ENCODE measurements around the gene CHAD.

Gene CHAD

DNA sequence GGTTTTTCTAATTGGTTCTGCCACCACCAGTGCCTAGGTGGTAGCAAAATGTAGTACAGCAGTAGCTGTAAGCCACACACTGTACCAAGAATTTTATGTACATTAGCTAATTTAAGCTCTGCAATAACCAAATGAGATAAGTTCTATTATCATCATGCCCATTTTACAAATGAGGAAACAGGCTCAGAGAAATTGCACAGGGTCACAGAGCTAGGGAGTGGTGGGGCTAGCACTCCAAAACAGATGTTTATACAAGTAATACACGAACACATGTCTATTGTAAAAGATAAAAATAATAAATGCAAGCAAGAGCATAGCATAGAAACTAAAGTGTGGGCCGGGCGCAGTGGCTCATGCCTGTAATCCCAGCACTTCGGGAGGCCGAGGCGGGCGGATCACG is 23.5 kb upstream of the CHAD start:
- no peak overlapping the region for H3K4me3 ChIP-seq (ENCODE audit: low read depth, low read length)
- TF ChIP-seq, protein P1, sequence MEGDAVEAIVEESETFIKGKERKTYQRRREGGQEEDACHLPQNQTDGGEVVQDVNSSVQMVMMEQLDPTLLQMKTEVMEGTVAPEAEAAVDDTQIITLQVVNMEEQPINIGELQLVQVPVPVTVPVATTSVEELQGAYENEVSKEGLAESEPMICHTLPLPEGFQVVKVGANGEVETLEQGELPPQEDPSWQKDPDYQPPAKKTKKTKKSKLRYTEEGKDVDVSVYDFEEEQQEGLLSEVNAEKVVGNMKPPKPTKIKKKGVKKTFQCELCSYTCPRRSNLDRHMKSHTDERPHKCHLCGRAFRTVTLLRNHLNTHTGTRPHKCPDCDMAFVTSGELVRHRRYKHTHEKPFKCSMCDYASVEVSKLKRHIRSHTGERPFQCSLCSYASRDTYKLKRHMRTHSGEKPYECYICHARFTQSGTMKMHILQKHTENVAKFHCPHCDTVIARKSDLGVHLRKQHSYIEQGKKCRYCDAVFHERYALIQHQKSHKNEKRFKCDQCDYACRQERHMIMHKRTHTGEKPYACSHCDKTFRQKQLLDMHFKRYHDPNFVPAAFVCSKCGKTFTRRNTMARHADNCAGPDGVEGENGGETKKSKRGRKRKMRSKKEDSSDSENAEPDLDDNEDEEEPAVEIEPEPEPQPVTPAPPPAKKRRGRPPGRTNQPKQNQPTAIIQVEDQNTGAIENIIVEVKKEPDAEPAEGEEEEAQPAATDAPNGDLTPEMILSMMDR (IDR thresholded peaks at IDR 0.05; ENCODE audit: borderline replicate concordance, insufficient read depth, low read depth, low read length): no peak

DNA sequence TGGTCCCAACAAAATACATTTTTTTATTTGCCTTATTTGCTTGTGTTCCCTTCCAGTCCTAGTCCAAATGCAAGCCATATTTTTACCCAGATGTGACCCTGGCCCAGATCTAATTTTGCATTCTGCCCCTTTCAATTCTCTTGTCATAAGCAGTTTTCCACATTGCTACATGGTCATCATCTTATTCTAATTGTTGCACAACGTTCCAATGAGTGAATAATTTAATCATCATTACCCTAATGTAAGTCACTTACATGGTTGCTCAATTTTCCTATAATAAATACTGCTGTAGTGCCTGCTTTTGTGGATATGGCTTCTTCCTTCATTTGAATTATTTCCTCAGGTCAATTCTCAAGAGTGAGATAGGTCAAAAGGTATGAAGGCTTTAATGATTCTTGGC is 22.8 kb upstream of the CHAD start:
- TF ChIP-seq, protein P1 (IDR thresholded peaks at IDR 0.05; ENCODE audit: borderline replicate concordance, insufficient read depth, low read depth, low read length): no peak
- H3K4me3 ChIP-seq (ENCODE audit: low read depth, low read length): no peak overlapping the region

DNA sequence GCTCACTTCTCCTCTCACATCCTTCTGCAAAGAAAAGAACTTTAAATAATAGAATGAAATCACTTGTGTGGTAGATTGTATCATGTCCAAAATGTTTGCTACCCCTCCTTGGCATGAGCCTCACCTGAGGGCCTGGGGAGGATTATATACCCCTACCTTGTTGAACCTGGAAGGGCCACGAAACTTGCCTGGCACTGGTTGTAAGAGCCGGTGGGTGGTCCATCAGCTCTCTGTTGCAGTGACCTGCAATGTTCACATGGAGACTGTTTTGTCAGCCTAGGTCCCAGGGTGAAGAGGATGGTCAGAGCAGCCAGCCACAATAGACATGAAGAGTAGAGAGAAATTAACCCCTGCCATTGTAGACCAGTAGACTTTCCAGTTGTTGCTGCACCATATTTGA is 20.2 kb upstream of the CHAD start:
- TF ChIP-seq, protein P1 (IDR thresholded peaks at IDR 0.05; ENCODE audit: borderline replicate concordance, insufficient read depth, low read depth, low read length): no peak
- no peak overlapping the region for H3K4me3 ChIP-seq (ENCODE audit: low read depth, low read length)

DNA sequence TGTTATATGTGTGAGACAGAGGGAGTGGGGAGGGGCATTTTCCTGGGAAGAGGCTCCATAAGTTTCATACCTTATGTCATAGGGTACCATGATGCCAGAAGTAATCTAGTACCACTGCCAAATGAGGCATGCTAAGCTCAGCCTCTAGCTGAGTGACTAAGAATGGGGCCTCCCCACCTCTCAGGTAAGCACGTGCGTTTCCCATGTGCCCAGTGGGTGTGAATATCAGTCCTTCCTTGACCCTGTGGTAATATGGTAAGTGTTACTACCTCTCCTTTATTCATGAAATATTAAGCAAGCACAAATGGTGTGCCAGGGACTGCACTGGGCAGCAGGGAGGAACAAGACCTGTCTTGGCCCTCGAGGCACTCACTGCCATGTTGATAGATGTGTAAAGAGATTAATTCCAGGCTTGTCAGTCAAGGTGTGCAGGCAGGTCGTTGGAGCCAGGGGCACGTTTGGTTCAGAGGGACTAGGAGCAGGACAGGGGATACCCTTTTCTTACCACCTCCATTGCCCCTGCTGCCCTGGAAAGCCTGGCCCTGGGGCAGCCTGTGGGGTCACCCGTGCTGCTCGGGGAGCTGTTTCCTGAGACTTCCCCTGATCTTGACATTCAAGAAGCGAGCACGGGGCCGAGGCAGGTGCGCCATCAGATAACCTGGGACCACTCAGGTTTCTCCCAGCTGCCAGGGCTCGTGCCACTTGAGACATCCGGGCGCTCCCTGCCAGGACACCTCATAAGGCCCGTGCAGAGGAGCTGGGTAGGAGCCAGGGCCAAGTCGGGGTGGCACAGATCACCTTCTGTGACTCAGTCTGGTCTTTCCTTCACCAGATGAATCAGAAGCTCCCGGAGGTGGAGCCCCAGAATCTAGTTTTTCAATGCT is 18.8 kb upstream of the CHAD start:
- TF ChIP-seq, protein P1 (IDR thresholded peaks at IDR 0.05; ENCODE audit: borderline replicate concordance, insufficient read depth, low read depth, low read length): no peak
- no peak overlapping the region for H3K4me3 ChIP-seq (ENCODE audit: low read depth, low read length)

DNA sequence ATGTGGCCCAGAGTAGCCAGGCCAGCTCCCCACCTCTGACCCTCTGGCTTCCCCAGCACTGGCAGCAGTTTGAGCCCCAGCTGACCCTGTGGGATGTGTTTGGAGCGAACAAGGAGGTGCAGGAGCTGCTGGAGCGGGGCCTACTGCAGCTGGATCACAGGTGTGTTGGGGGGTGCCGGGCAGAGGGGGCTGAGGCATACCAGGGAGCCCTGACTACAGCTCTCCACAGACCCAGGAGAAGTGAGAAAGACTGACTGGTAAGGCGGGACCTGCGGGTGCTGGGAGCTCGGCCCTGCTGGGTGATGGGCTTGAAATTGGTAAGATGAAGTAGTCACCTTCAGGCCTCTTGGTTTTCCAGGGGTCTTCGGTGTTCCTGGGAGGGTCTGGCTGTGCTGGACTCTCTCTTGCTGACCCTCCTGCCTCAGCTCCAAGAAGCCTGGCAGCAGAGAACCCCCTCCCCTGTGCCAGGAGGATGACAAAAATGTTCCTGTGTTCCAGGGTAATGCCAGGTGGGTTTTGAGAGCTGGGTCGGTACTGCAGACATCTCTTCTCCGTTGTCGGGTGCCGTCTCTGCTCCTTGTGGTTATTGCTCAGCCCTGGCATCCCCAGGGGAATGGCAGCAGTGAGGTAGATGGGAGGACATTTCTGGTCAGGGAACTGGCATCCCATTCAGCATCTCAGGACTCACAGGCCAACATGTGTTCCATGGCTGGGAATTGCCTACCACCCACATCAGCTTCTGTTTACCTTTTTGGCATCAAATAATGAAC is 15.9 kb upstream of the CHAD start:
- H3K4me3 ChIP-seq (ENCODE audit: low read depth, low read length): no peak overlapping the region
- TF ChIP-seq, protein P1 (IDR thresholded peaks at IDR 0.05; ENCODE audit: borderline replicate concordance, insufficient read depth, low read depth, low read length): no peak

DNA sequence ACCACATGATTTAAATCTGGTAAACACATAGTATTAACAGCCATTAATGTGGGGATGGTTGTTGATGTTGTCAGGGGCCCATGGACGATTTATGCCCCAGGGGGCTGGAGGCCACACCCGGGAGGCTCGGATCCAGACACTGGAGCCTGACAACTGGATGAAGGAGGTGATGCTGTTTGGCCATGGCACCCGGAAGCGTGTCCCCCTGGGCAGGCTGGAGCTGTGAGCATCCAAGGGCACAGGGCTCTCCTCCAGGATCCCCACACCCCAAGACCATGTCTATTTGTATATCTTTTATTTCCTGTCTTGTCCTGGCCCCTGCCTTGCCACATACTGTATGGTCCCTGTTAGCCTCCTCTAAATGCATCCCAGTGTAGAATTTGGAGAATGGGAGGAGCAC is 14.6 kb upstream of the CHAD start:
- H3K4me3 ChIP-seq (ENCODE audit: low read depth, low read length): no peak overlapping the region
- TF ChIP-seq, protein P1 (IDR thresholded peaks at IDR 0.05; ENCODE audit: borderline replicate concordance, insufficient read depth, low read depth, low read length): no peak
